Measurements from ENCODE around the gene L3MBTL4. TPM values are rescaled to one million over a fixed set of nuclear protein-coding genes. Genes with fewer than 3 reads are reported as not detected.
"Not testable (repeated sequence)": the region's sequence is repeated elsewhere in the genome, so short reads cannot be mapped to it uniquely, and the experiment has no call there.

L3MBTL4 gene
- total RNA-seq, 1 donor from 2014 or later = 0.59 TPM

DNA sequence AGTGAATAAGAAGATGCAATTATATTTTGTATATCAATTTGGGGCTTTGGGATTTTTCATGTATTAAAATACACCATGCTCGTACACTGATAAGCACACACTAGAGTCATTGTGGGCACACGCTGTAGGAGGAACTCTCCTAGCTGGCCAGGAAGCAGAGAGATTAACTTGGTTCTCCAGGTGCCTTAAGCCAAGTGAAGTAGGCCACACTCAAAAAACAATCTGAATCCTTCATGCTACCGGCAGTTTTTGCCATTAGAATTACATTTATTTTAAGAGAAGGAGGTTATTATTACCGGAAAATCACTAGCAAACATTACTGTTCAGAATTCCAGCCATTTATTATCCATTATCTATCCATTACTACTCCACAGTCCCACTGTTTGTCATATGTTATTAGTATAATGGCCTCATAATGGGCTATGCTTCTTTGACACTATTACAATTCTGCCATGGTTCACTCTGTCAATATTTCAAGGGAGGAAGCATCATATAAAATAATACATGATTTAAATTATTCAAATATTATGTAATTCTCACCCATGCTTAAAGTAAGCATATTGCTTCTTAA lies 214.4 kb downstream of the L3MBTL4 start:
- no peak for TF ChIP-seq CTCF (IDR thresholded peaks at IDR 0.05)
- H3K27me3 Mint-ChIP-seq (ENCODE audit: unreplicated experiment) = no peaks in the 10 kb centered on the region
- no peak overlapping the region for H3K27ac Mint-ChIP-seq (ENCODE audit: unreplicated experiment)
- H3K9me3 Mint-ChIP-seq (ENCODE audit: unreplicated experiment) = no peaks in the 10 kb centered on the region
- no peak for DNase-seq (ENCODE audit: extremely low spot score, unreplicated experiment)
- no peaks in the 10 kb centered on the region for H3K4me1 Mint-ChIP-seq (ENCODE audit: unreplicated experiment)
- H3K4me3 Mint-ChIP-seq (ENCODE audit: unreplicated experiment) = no peak overlapping the region
- H3K36me3 Mint-ChIP-seq (ENCODE audit: unreplicated experiment) = no peaks in the 10 kb centered on the region

GRCh38 chr18:6199777-6200176 lies 214.9 kb downstream of the L3MBTL4 start:
- no peak for TF ChIP-seq CTCF (IDR thresholded peaks at IDR 0.05)
- no peaks in the 10 kb centered on the region for H3K9me3 Mint-ChIP-seq (ENCODE audit: unreplicated experiment)
- H3K27ac Mint-ChIP-seq (ENCODE audit: unreplicated experiment) = no peak overlapping the region
- no peaks in the 10 kb centered on the region for H3K36me3 Mint-ChIP-seq (ENCODE audit: unreplicated experiment)
- DNase-seq (ENCODE audit: extremely low spot score, unreplicated experiment) = no peak
- H3K27me3 Mint-ChIP-seq (ENCODE audit: unreplicated experiment) = no peaks in the 10 kb centered on the region
- no peak overlapping the region for H3K4me3 Mint-ChIP-seq (ENCODE audit: unreplicated experiment)
- no peaks in the 10 kb centered on the region for H3K4me1 Mint-ChIP-seq (ENCODE audit: unreplicated experiment)

- H3K27me3 Mint-ChIP-seq (ENCODE audit: unreplicated experiment) = no peaks in the 10 kb centered on the region
- H3K27ac Mint-ChIP-seq (ENCODE audit: unreplicated experiment) = no peak overlapping the region
- no peaks in the 10 kb centered on the region for H3K9me3 Mint-ChIP-seq (ENCODE audit: unreplicated experiment)
- no peaks in the 10 kb centered on the region for H3K36me3 Mint-ChIP-seq (ENCODE audit: unreplicated experiment)
- DNase-seq (ENCODE audit: extremely low spot score, unreplicated experiment) = no peak
- no peak for TF ChIP-seq CTCF (IDR thresholded peaks at IDR 0.05)
- H3K4me1 Mint-ChIP-seq (ENCODE audit: unreplicated experiment) = no peaks in the 10 kb centered on the region
- no peak overlapping the region for H3K4me3 Mint-ChIP-seq (ENCODE audit: unreplicated experiment)
Measured at GRCh38 chr18:6198585-6198984, 216.1 kb downstream of the L3MBTL4 start.

- no peak overlapping the region for H3K27ac Mint-ChIP-seq (ENCODE audit: unreplicated experiment)
- no peaks in the 10 kb centered on the region for H3K4me1 Mint-ChIP-seq (ENCODE audit: unreplicated experiment)
- DNase-seq (ENCODE audit: extremely low spot score, unreplicated experiment) = no peak
- no peak overlapping the region for H3K4me3 Mint-ChIP-seq (ENCODE audit: unreplicated experiment)
- no peaks in the 10 kb centered on the region for H3K36me3 Mint-ChIP-seq (ENCODE audit: unreplicated experiment)
- no peaks in the 10 kb centered on the region for H3K9me3 Mint-ChIP-seq (ENCODE audit: unreplicated experiment)
- TF ChIP-seq CTCF (IDR thresholded peaks at IDR 0.05) = no peak
- H3K27me3 Mint-ChIP-seq (ENCODE audit: unreplicated experiment) = no peaks in the 10 kb centered on the region
Measured at GRCh38 chr18:6194640-6195039, 220.1 kb downstream of the L3MBTL4 start.

DNA sequence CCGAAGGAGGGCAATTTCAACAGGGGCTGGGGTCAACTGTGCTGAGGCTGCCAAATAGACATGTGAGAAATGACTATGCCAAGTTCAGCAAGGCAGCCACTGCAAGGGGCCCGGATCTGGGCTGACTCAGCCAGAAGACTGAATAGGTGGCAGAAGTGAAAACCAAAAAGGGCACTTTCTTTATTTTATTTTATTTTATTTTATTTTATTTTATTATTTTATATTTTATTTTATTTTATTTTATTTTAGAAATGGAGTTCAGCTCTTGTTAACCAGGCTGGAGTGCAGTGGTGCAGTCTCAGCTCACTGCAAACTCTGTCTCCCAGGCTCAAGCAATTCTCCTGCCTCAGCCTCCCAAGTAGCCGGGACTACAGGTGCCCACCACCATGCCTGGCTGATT lies 228.9 kb downstream of the L3MBTL4 start:
- H3K4me3 Mint-ChIP-seq (ENCODE audit: unreplicated experiment); H3K36me3 Mint-ChIP-seq (ENCODE audit: unreplicated experiment); H3K27me3 Mint-ChIP-seq (ENCODE audit: unreplicated experiment); H3K4me1 Mint-ChIP-seq (ENCODE audit: unreplicated experiment); H3K27ac Mint-ChIP-seq (ENCODE audit: unreplicated experiment); DNase-seq (ENCODE audit: extremely low spot score, unreplicated experiment); H3K9me3 Mint-ChIP-seq (ENCODE audit: unreplicated experiment): not testable (repeated sequence)
